Thoracic aorta (tissue), 2 donors: Measurements from ENCODE around the gene AUTS2. TPM values are rescaled to one million over a fixed set of nuclear protein-coding genes. Genes with fewer than 3 reads are reported as not detected.

Source experiments
- ATAC-seq: fragments of 150-250 bp; one replicate; pipeline ENCODE4 v1.8.0; 2017; ENCODE audit warnings: low read depth; ENCODE audit not compliant: insufficient number of reproducible peaks, low FRiP score
- DNase-seq: peaks from one replicate; pipeline ENCODE4 v3.0.0-alpha.2; 2020; ENCODE audit warnings: low spot score
- H3K27ac ChIP-seq, 2 donors: fragments of 200-600 bp; sonication (generic); 1 replicate in 1 of 2; 2 replicates in 1 of 2; pipeline ENCODE4 v1.5.1; 2016; ENCODE audit warnings: mild to moderate bottlenecking in 2 of 2, moderate library complexity in 2 of 2
- H3K27me3 ChIP-seq: fragments of 200-600 bp; sonication (generic); replicated peaks from 2 replicates; pipeline ENCODE4 v1.6.0; 2016; ENCODE audit warnings: mild to moderate bottlenecking; ENCODE audit not compliant: insufficient read depth
- H3K36me3 ChIP-seq: fragments of 200-600 bp; sonication (generic); one replicate; pipeline ENCODE4 v1.5.1; 2016
- H3K4me1 ChIP-seq, 2 donors: fragments of 200-600 bp; sonication (generic); 1 replicate in 1 of 2; 2 replicates in 1 of 2; pipeline versions ENCODE4 v1.5.1 to v1.6.0; 2016; ENCODE audit warnings: low read depth in 2 of 2, mild to moderate bottlenecking in 1 of 2; ENCODE audit not compliant: control insufficient read depth in 1 of 2
- H3K4me3 ChIP-seq: fragments of 200-600 bp; sonication (generic); 2 replicates; pipeline ENCODE4 v1.5.1; 2016; ENCODE audit warnings: mild to moderate bottlenecking
- H3K9me3 ChIP-seq: fragments of 200-600 bp; sonication (generic); 2 replicates; pipeline ENCODE4 v1.5.1; 2016
- total RNA-seq, 2 donors: library from RNA; depleted of rRNA; stranded (reverse); fragments of >200 nt; gene quantifications; one replicate each; pipeline versions ENCODE4 v1.1.0 to v1.2.3, GENCODE V29; 2016
- TF ChIP-seq, protein P1 (sequence below): fragments of 200-600 bp; sonication (generic); IDR thresholded peaks from one replicate; pipeline ENCODE4 v1.5.1; 2019; ENCODE audit warnings: antibody characterized with exemption

Gene AUTS2
- total RNA-seq, 2 donors from 2014 or later, result 49.4 to 101 TPM

DNA sequence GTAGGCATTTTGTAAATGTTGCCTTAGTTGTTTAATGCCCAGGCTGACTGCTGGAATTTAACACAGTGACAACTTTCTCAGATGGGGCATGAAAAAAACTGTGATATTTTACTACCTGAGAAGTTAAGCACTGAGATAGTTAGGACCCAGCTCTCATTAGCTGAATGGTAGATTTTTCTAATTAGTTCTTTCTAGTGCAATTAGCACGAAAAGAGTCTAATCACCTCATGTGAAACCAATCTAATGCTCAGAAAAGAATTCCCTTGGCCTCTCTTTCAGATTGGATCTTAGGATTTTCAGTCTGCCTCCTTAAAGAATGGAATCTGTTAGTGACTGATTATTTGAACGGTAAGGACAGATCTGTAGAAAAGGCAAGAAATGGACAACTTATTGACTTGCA lies 743.2 kb downstream of the AUTS2 start:
- H3K9me3 ChIP-seq, result no peaks in the 10 kb centered on the region

GRCh38 chr7:70343519-70343918 lies 745.2 kb downstream of the AUTS2 start:
- TF ChIP-seq, protein P1, sequence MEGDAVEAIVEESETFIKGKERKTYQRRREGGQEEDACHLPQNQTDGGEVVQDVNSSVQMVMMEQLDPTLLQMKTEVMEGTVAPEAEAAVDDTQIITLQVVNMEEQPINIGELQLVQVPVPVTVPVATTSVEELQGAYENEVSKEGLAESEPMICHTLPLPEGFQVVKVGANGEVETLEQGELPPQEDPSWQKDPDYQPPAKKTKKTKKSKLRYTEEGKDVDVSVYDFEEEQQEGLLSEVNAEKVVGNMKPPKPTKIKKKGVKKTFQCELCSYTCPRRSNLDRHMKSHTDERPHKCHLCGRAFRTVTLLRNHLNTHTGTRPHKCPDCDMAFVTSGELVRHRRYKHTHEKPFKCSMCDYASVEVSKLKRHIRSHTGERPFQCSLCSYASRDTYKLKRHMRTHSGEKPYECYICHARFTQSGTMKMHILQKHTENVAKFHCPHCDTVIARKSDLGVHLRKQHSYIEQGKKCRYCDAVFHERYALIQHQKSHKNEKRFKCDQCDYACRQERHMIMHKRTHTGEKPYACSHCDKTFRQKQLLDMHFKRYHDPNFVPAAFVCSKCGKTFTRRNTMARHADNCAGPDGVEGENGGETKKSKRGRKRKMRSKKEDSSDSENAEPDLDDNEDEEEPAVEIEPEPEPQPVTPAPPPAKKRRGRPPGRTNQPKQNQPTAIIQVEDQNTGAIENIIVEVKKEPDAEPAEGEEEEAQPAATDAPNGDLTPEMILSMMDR, result no peak
- DNase-seq, result no peak
- Histone ChIP-seq H3K4me3 (no peak overlapping the region), H3K36me3 (no peaks in the 10 kb centered on the region), H3K27ac (no peak overlapping the region), H3K27me3 (no peaks in the 10 kb centered on the region), H3K9me3 (no peaks in the 10 kb centered on the region), H3K4me1 (no peaks in the 10 kb centered on the region)
- no peak for ATAC-seq

More for the DNA sequence above, 743.2 kb downstream of the AUTS2 start:
- Histone ChIP-seq H3K4me1 (no peaks in the 10 kb centered on the region), H3K27ac (no peak overlapping the region), H3K4me3 (no peak overlapping the region), H3K36me3 (no peaks in the 10 kb centered on the region), H3K27me3 (no peaks in the 10 kb centered on the region)
- TF ChIP-seq, protein P1, result no peak
- no peak for ATAC-seq
- DNase-seq, result no peak

GRCh38 chr7:70344726-70345125 lies 746.5 kb downstream of the AUTS2 start:
- Histone ChIP-seq H3K4me3 (no peak overlapping the region), H3K36me3 (no peaks in the 10 kb centered on the region), H3K27me3 (no peaks in the 10 kb centered on the region), H3K9me3 (no peaks in the 10 kb centered on the region), H3K4me1 (no peaks in the 10 kb centered on the region), H3K27ac (no peak overlapping the region)
- ATAC-seq, result no peak
- TF ChIP-seq, protein P1, result no peak
- DNase-seq, result no peak

GRCh38 chr7:70346844-70347462 lies 748.7 kb downstream of the AUTS2 start:
- TF ChIP-seq, protein P1, result no peak
- no peaks in the 10 kb centered on the region for H3K9me3 ChIP-seq

DNA sequence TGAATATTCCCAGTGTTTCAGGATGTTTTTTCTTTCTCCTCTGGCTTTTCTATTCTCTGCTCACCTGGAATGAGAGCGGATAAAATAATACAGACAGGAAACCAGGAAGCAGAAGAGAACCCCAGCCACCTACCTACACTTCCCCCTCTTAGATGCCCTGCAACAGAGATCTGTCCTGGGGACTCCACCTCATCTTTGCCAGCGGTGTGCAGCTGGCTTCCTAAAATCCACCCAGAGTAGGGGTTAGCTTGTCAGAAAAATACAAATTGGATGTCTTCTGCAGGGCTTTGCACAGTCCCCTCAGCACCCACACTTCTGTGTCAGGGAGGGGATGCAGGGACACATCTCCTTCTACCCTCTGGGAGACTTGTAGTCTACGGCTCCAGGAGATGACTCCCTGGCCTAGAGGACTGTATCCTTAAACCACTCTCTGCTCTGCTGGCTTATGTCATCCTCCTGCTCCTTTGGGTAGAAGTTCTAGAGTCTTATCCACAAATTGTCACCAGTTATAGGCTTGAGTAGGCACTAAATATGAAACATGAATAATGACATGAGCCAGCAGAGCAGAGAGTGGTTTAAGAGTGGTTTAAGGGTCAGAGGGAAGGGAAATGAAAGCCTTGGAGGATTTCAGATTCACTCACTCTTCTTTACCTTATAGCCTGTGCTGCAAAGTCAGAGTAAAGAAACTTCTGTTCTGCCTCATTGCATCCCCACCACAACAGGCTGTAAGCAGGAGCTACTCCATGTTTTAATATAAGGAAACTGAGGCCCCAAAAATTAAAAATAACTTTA lies 749.4 kb downstream of the AUTS2 start:
- Histone ChIP-seq H3K36me3 (no peaks in the 10 kb centered on the region), H3K27me3 (no peaks in the 10 kb centered on the region), H3K27ac (no peak overlapping the region), H3K4me3 (no peak overlapping the region), H3K4me1 (no peaks in the 10 kb centered on the region), H3K9me3 (no peaks in the 10 kb centered on the region)
- ATAC-seq (no peak), DNase-seq (no peak)
- TF ChIP-seq, protein P1, result no peak

More at GRCh38 chr7:70346844-70347462, 748.7 kb downstream of the AUTS2 start:
- no peak overlapping the region for H3K27ac ChIP-seq
- H3K4me3 ChIP-seq, result no peak overlapping the region
- DNase-seq (no peak), ATAC-seq (no peak)
- H3K27me3 ChIP-seq, result no peaks in the 10 kb centered on the region
- no peaks in the 10 kb centered on the region for H3K36me3 ChIP-seq
- no peaks in the 10 kb centered on the region for H3K4me1 ChIP-seq
